Measurements from ENCODE around the gene LRRC40. TPM values are rescaled to one million over a fixed set of nuclear protein-coding genes. Genes with fewer than 3 reads are reported as not detected.

Gene LRRC40
- total RNA-seq, 1 donor from 2014 or later: 10.5 TPM

GRCh38 chr1:70164350-70164749 is 41.0 kb downstream of the LRRC40 start:
- H3K4me3 ChIP-seq: no peak overlapping the region
- TF ChIP-seq CTCF (IDR thresholded peaks at IDR 0.05): no peak
- intact Hi-C loops (cut with DNase I): no loop called here
- H3K27ac ChIP-seq: no peak overlapping the region
- no peaks in the 10 kb centered on the region for H3K36me3 ChIP-seq
- H3K4me1 ChIP-seq: no peaks in the 10 kb centered on the region
- ATAC-seq (no peak), DNase-seq (no peak)
- no peaks in the 10 kb centered on the region for H3K27me3 ChIP-seq (ENCODE audit: low read depth)
- H3K9me3 ChIP-seq: no peaks in the 10 kb centered on the region

- no peaks in the 10 kb centered on the region for H3K9me3 ChIP-seq
- H3K4me3 ChIP-seq: no peak overlapping the region
- DNase-seq (no peak), ATAC-seq (no peak)
- no peaks in the 10 kb centered on the region for H3K27me3 ChIP-seq (ENCODE audit: low read depth)
- no peak for TF ChIP-seq CTCF (IDR thresholded peaks at IDR 0.05)
- peaks cover 9% of the 10 kb centered on the region for H3K36me3 ChIP-seq
- H3K27ac ChIP-seq: no peak overlapping the region
- H3K4me1 ChIP-seq: no peaks in the 10 kb centered on the region
- intact Hi-C loops (cut with DNase I): no loop called here
Observed at GRCh38 chr1:70156529-70157120, 48.8 kb downstream of the LRRC40 start.

- H3K27ac ChIP-seq: no peak overlapping the region
- H3K9me3 ChIP-seq: no peaks in the 10 kb centered on the region
- H3K36me3 ChIP-seq: peaks cover 21% of the 10 kb centered on the region
- intact Hi-C loops (cut with DNase I): no loop called here
- no peak for TF ChIP-seq CTCF (IDR thresholded peaks at IDR 0.05)
- DNase-seq: no peak
- H3K4me3 ChIP-seq: no peak overlapping the region
- H3K4me1 ChIP-seq: no peaks in the 10 kb centered on the region
- ATAC-seq: no peak
- no peaks in the 10 kb centered on the region for H3K27me3 ChIP-seq (ENCODE audit: low read depth)
Observed at GRCh38 chr1:70153739-70154138, 51.6 kb downstream of the LRRC40 start.

- intact Hi-C loops (cut with DNase I): no loop called here
- no peak for TF ChIP-seq CTCF (IDR thresholded peaks at IDR 0.05)
- no peak for DNase-seq
- peaks cover 43% of the 10 kb centered on the region for H3K36me3 ChIP-seq
- H3K4me1 ChIP-seq: no peaks in the 10 kb centered on the region
- no peaks in the 10 kb centered on the region for H3K27me3 ChIP-seq (ENCODE audit: low read depth)
- ATAC-seq: no peak
- no peak overlapping the region for H3K27ac ChIP-seq
- H3K9me3 ChIP-seq: no peaks in the 10 kb centered on the region
- no peak overlapping the region for H3K4me3 ChIP-seq
Observed at GRCh38 chr1:70150444-70150843, 54.9 kb downstream of the LRRC40 start.

GRCh38 chr1:70146488-70146887 is 58.9 kb downstream of the LRRC40 start:
- DNase-seq (no peak), ATAC-seq (no peak)
- Histone ChIP-seq H3K4me3 (no peak overlapping the region), H3K4me1 (no peaks in the 10 kb centered on the region), H3K9me3 (no peaks in the 10 kb centered on the region), H3K27ac (no peak overlapping the region), H3K36me3 (peaks cover 56% of the 10 kb centered on the region), H3K27me3 (ENCODE audit: low read depth) (no peaks in the 10 kb centered on the region)
- intact Hi-C loops (cut with DNase I): no loop called here
- no peak for TF ChIP-seq CTCF (IDR thresholded peaks at IDR 0.05)
